Glutamatergic neuron (in vitro differentiated cells): ENCODE results near the gene NEMP1. TPM values are rescaled to one million over a fixed set of nuclear protein-coding genes. Genes with fewer than 3 reads are reported as not detected.
A peak's percentile ranks its signal among the peaks of the same experiment; 100 is the strongest.
"Not testable (repeated sequence)": the region's sequence is repeated elsewhere in the genome, so short reads cannot be mapped to it uniquely, and the experiment has no call there.

Experiments used
- DNase-seq: peaks from one replicate; pipeline ENCODE4 v3.0.0; 2022
- H3K27ac Mint-ChIP-seq: one replicate; pipeline ENCODE4 v1.8.0; 2020; ENCODE audit warnings: mild to moderate bottlenecking, mixed read lengths, inconsistent platforms; ENCODE audit not compliant: unreplicated experiment
- H3K27me3 Mint-ChIP-seq: one replicate; pipeline ENCODE4 v1.8.0; 2020; ENCODE audit warnings: mild to moderate bottlenecking, moderate library complexity, mixed read lengths, inconsistent platforms; ENCODE audit not compliant: unreplicated experiment
- H3K36me3 Mint-ChIP-seq: one replicate; pipeline ENCODE4 v1.8.0; 2020; ENCODE audit warnings: mild to moderate bottlenecking, mixed read lengths, inconsistent platforms; ENCODE audit not compliant: unreplicated experiment
- H3K4me1 Mint-ChIP-seq: one replicate; pipeline ENCODE4 v1.8.0; 2020; ENCODE audit warnings: mild to moderate bottlenecking, low read depth, mixed read lengths, inconsistent platforms; ENCODE audit not compliant: unreplicated experiment
- H3K4me3 Mint-ChIP-seq: one replicate; pipeline ENCODE4 v1.8.0; 2020; ENCODE audit warnings: mild to moderate bottlenecking, mixed read lengths, inconsistent platforms; ENCODE audit not compliant: unreplicated experiment
- H3K9me3 Mint-ChIP-seq: one replicate; pipeline ENCODE4 v1.8.0; 2020; ENCODE audit warnings: mild to moderate bottlenecking, moderate library complexity, mixed read lengths, inconsistent platforms; ENCODE audit not compliant: unreplicated experiment
- CTCF ChIP-seq: fragments of 200-600 bp; sonication (generic); IDR thresholded peaks from one replicate; pipeline ENCODE4 v1.5.0; 2021; ENCODE audit not compliant: partially characterized antibody, unreplicated experiment
- total RNA-seq: library from RNA; stranded (reverse); fragmentation: NEBNext Ultra II Directional; extraction: Animal tissue kit (Norgen Biotek cat#: 25700); gene quantifications from one replicate; pipeline ENCODE4 v1.2.1, GENCODE V29; 2021; ENCODE audit not compliant: unreplicated experiment

Gene NEMP1
- total RNA-seq, 1 donor from 2014 or later, result 11.5 TPM

DNA sequence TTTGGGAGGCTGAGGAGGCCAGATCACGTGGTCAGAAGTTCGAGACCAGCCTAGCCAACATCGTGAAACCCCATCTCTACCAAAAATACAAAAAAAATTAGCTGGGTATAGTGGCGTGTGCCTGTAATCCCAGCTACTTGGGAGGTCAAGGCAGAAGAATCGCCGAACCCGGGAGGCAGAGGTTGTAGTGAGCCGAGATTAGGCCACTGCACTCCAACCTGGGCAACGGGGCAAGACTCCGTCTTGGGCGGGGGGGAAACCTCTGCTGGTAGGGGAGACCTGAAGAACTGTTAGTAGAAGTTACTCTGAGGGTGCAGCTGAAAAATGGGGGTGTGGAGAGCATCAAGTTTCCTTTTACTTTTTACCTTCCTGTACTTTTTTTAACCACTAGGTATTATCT is 47.5 kb upstream of the NEMP1 start:
- no peak for TF ChIP-seq CTCF
- Mint-ChIP-seq H3K27me3 (peaks cover 4% of the 10 kb centered on the region), H3K36me3 (no peaks in the 10 kb centered on the region), H3K27ac (no peak overlapping the region), H3K4me3 (no peak overlapping the region), H3K9me3 (peaks cover 5% of the 10 kb centered on the region), H3K4me1 (peaks cover 12% of the 10 kb centered on the region)
- DNase-seq, result no peak

DNA sequence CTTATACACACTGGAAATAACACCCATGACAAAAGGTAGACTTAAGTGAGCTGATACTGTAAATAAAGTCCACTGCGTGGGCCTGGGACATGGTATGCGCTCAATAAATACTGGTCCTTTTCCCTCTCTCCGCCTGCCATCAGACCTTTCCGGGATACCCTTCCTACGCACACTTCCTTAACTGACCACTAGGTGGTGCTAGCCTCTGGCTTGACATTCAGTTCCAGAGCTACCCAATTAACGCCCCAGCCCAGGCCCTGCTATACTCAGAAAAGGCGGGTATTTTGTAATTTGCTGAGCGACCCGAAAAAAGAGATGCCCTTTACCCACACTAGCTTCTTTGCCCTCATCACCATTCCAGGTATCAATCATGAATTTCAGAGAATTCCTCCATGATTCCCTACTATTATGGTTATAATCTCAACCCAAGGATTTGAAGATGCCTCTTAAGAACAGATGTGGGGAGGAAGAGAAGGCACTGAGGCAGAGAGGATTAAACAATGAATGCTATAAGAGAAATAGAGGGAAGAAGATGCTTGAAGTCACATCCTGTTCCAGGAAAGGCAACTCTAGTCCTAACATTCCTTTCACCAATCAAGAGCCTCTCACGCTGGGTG is 45.8 kb upstream of the NEMP1 start:
- Mint-ChIP-seq H3K4me1 (peaks cover 4% of the 10 kb centered on the region), H3K27me3 (peaks cover 6% of the 10 kb centered on the region), H3K36me3 (peaks cover 1% of the 10 kb centered on the region), H3K4me3 (peak overlapping the region; percentile 6), H3K9me3 (peaks cover 5% of the 10 kb centered on the region), H3K27ac (no peak overlapping the region)
- peak; percentile 95 for TF ChIP-seq CTCF
- DNase-seq, result peak; percentile 80

DNA sequence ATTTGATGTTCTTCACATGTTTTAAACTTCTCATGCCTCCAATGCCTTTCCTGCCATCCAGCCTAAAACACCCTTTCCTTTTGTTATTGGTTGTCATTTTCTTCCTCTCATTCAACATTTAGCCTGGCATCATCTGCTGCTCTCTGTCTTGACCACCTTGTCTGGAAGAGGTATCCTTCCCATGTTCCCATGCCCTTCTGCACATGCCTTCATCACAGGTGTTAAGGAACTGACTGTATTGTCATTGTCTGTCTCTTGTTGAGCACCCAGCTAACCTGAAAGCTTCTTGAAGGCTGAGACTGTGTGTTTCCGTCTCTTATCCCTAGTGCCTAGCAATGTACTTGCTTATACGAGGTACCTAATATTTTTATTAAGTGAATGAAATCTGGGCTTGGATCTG is 45.2 kb upstream of the NEMP1 start:
- peaks cover 5% of the 10 kb centered on the region for H3K9me3 Mint-ChIP-seq
- no peak overlapping the region for H3K4me3 Mint-ChIP-seq
- no peak for DNase-seq
- peaks cover 4% of the 10 kb centered on the region for H3K4me1 Mint-ChIP-seq
- peaks cover 6% of the 10 kb centered on the region for H3K36me3 Mint-ChIP-seq
- H3K27me3 Mint-ChIP-seq, result peaks cover 6% of the 10 kb centered on the region
- H3K27ac Mint-ChIP-seq, result no peak overlapping the region
- TF ChIP-seq CTCF, result no peak

DNA sequence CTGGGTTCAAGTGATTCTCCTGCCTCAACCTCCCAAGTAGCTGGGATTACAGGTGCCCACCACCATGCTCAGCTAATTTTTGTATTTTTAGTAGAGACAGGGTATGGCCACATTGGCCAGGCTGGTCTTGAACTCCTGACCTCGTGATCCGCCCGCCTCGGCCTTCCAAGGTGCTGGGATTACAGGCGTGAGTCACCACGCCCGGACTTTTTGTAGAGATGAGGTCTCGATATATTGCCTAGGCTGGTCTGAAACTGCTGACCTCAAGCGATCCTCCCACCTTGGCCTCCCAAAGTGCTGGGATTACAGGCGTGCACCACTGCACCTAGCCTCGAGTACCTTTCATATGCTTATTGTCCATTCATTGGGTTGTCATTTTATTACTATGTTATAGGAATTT is 42.1 kb upstream of the NEMP1 start:
- H3K4me1 Mint-ChIP-seq, DNase-seq, H3K27me3 Mint-ChIP-seq, H3K4me3 Mint-ChIP-seq, H3K27ac Mint-ChIP-seq, H3K9me3 Mint-ChIP-seq, H3K36me3 Mint-ChIP-seq: not testable (repeated sequence)

DNA sequence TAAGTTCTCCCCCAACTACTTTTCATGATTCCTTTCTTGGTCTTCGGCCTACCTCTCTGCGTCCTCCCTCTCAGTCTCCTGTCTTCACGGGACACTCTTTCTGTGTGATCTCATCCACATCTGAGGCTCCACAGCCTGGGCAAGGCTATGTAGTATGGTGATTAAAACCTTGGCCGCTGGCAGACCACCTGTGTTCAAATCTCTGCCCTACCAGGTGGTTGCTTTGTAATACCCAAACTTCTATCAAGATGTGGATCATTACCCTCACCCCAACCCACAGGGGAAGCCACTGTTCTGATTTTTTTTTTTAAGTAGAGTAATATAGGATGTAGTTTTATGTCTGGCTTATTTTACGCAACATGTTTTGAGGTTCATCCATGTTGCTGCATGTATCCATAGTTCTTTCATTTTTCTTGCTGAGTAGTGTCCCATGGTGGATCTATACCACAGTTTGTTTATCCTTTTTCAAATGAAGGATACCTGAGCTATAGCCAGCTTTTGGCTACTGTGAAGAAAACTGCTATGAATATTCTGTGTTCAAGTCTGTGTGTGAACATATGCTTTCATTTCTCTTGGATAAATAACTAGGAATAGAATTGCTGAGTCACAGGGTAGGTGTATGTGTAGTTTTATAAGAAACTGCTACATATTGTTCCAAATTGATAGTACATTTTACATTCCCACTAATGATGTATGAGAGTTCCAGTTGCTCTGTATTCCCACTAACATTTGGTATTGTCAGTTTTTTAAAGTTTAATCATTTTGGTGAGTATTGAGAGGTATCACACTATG is 40.9 kb upstream of the NEMP1 start:
- Mint-ChIP-seq H3K27ac (no peak overlapping the region), H3K9me3 (peaks cover 6% of the 10 kb centered on the region), H3K36me3 (peaks cover 6% of the 10 kb centered on the region), H3K27me3 (peaks cover 3% of the 10 kb centered on the region), H3K4me1 (peaks cover 2% of the 10 kb centered on the region), H3K4me3 (no peak overlapping the region)
- no peak for DNase-seq
- TF ChIP-seq CTCF, result no peak
